Measurements from ENCODE around the gene GRB2.

GRB2 gene

DNA sequence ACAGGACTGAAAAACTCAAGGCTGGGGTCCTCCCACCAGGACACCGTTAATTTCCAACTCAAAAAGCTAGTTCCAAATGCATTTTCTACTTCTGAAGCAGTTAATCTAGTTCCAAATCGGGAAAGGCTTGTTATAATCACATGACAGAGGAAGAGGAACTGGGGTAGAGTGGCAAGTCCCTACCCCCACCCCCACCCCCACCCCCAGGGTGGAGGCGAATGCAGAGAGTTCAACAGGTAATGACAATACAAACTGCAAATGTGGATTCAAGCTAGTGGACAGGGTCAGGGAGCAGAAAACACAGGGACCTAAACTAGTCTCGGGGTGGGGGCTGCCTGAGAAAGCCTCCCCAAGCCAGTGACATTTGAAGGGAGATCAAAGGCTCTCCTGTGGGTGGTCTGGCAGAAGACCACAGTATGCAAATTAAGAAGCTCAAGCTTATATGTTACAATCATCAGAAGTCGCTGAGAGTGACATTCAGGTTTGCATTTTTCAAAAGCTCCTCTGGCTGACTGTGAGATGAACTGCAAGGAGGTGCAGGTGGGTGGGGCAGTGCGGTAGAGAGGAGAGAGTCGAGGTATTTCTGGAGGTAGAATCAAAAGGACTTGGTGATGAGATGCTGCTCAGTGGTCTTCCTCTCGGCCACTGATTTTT is 59.8 kb downstream of the GRB2 start:
- no peaks in the 10 kb centered on the region for H3K27me3 Mint-ChIP-seq
- H3K4me3 Mint-ChIP-seq: peak overlapping the region; percentile 81 to 82

DNA sequence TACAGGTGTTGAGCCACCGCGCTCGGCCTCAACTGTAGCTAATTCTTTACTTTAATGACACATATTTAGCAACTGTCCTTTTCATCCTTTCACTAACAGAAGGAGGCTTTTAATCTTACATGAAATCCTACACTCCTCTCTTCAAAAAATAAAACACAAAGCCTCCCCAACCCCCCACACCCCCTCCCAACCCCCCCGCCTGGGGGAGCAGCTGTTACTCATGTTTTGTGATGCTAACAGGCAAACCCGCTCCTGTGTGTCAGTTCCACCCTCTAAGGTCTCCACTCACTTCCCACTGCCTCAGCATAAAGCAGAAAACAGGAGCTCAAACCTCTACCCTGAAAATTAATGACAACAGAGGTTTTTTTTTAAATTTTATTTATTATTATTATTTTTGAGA is 60.8 kb downstream of the GRB2 start:
- H3K4me1 Mint-ChIP-seq: peaks cover 63 to 99% of the 10 kb centered on the region in 2 donors
- peak overlapping the region; percentile 46 to 56 for H3K4me3 Mint-ChIP-seq
- no peaks in the 10 kb centered on the region for H3K27me3 Mint-ChIP-seq
- no peak for DNase-seq
- no peak for ATAC-seq (replicated peaks)
- peaks cover 19 to 43% of the 10 kb centered on the region in 2 donors for H3K36me3 Mint-ChIP-seq
- H3K9me3 Mint-ChIP-seq: peaks cover 0 to 1% of the 10 kb centered on the region in 2 donors
- peak overlapping the region; percentile 98 for H3K27ac Mint-ChIP-seq

More for the DNA sequence above, 59.8 kb downstream of the GRB2 start:
- Mint-ChIP-seq H3K36me3 (peaks cover 23 to 45% of the 10 kb centered on the region in 2 donors), H3K4me1 (peaks cover 67 to 99% of the 10 kb centered on the region in 2 donors), H3K27ac (peak overlapping the region; percentile 98), H3K9me3 (no peaks in the 10 kb centered on the region)
- ATAC-seq (replicated peaks) (peak; percentile 81 to 86), DNase-seq (peak; percentile 72)

DNA sequence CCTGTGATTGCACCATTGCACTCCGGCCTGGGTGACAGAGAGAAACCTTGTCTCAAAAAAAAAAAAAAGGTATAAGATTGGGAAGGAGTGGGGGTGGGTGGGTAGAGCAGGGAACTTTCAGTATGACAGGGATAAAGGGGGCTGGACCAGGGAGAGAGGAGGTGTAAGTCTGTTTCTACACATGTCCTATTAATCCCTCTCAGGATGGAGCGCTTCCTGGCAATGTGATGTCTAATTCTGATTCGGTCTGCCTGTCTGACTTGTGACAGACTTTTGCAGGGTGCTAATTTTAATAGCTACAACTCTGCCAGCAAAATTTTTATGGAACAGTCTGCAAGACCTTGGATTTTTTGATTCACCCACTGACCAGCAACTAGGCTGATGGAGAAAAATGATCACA is 62.5 kb downstream of the GRB2 start:
- ATAC-seq (replicated peaks): no peak
- peaks cover 0 to 1% of the 10 kb centered on the region in 2 donors for H3K9me3 Mint-ChIP-seq
- H3K27me3 Mint-ChIP-seq: no peaks in the 10 kb centered on the region
- no peak for DNase-seq
- peak overlapping the region; percentile 89 for H3K27ac Mint-ChIP-seq
- H3K4me3 Mint-ChIP-seq: peak overlapping the region; percentile 46 to 50
- peaks cover 16 to 44% of the 10 kb centered on the region in 2 donors for H3K36me3 Mint-ChIP-seq
- peaks cover 55 to 96% of the 10 kb centered on the region in 2 donors for H3K4me1 Mint-ChIP-seq

DNA sequence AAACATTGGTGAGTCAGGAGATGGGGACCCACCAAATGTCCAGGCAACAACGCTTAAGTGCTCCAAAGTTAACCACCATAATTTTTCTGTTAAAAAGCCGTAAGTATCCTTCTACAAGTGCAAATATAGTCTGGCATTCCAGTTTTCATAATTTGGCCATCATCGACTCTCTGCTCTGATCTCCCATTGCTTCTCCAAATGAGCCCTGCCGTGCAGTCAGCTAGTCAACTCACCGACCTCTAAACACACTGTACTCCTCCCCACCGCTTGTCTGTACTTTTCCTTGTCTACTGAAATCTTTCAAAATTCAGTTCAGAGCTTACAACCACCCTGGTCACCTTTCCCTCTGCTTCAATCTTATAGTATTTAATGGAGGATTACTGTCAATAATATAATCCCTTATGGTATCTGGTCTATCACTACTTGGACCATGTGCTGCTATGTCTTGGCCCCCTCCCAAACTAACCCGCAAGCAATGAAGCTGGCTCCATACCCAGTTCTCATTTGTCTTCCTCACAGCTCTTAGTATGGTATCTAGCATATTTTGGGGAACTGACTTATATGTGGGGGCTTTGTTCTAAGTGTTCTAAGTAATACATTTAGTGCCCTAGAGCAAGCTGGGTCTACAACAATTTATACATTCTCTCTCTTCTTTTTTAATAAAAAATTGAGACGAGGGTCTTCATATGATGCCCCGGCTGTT is 63.5 kb downstream of the GRB2 start:
- H3K9me3 Mint-ChIP-seq: peaks cover 0 to 1% of the 10 kb centered on the region in 2 donors
- no peaks in the 10 kb centered on the region for H3K27me3 Mint-ChIP-seq
- H3K4me1 Mint-ChIP-seq: peaks cover 44 to 93% of the 10 kb centered on the region in 2 donors
- no peak for ATAC-seq (replicated peaks)
- peak overlapping the region; percentile 8 to 27 for H3K4me3 Mint-ChIP-seq
- DNase-seq: no peak
- H3K36me3 Mint-ChIP-seq: peaks cover 15 to 38% of the 10 kb centered on the region in 2 donors
- H3K27ac Mint-ChIP-seq: peak overlapping the region; percentile 89

DNA sequence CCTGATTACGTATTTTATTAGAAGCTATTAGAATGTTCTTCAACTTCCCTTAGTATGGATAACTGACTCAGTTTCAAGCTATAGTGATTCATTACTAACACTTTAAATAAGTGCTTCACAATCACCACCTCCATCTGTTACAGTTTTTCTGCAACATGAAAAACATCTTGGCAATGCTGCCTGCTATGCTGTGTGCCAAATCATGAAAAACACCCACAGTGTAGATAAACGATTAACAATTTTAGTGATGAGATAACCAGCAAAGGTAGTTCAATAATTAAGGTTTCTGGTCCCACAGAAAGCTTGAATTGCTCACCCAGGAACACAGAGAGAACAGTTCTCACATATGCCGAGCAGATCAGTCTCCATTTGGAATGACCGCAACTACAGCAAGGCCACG is 64.8 kb downstream of the GRB2 start:
- no peaks in the 10 kb centered on the region for H3K27me3 Mint-ChIP-seq
- peaks cover 15 to 31% of the 10 kb centered on the region in 2 donors for H3K36me3 Mint-ChIP-seq
- H3K4me3 Mint-ChIP-seq: peak overlapping the region in 1 of 2 donors; percentile 48
- H3K27ac Mint-ChIP-seq: peak overlapping the region; percentile 93
- ATAC-seq (replicated peaks): no peak
- DNase-seq: no peak
- H3K4me1 Mint-ChIP-seq: peaks cover 42 to 93% of the 10 kb centered on the region in 2 donors
- peaks cover 0 to 1% of the 10 kb centered on the region in 2 donors for H3K9me3 Mint-ChIP-seq

DNA sequence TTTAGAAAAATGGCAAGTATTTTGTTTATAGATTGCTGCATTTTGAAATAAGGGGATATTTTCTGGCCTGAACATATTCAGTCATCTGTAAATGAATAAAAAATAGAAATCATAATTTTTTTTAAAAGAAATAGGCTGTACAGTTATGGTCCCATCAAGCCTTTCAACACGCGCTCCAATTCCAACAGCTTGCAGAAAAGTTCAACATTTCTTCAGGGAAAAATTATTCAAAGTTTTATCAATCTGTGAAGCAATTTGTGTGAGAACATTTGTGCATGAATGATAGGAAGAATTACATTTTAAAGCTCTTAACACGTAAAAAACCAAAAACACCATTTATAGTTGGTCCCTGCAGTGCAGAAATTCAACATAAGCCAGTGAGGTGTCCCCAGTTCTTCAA is 65.5 kb downstream of the GRB2 start:
- DNase-seq (no peak), ATAC-seq (replicated peaks) (no peak)
- Mint-ChIP-seq H3K4me3 (peak overlapping the region; percentile 53 to 73), H3K4me1 (peaks cover 39 to 93% of the 10 kb centered on the region in 2 donors), H3K36me3 (peaks cover 15 to 33% of the 10 kb centered on the region in 2 donors), H3K9me3 (peaks cover 0 to 1% of the 10 kb centered on the region in 2 donors), H3K27ac (peak overlapping the region; percentile 93), H3K27me3 (no peaks in the 10 kb centered on the region)

DNA sequence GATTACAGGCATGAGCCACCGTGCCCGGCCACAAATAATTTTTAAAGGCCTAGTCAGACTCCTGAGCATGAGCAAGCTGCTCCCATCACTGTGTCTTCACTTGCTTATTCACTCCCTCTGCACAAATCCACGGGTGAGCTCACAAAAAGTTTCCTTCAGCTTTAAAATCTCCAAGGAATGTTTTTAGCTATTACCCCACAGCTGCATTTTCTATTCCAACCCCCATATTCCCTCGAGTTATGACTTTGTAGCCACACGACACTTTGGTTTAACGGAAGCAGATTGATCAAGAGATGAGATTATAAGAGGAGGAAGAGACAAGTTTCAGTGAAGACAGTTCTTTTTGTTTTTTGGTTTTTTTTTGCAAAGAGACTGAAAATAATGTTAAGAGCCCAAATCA is 67.1 kb downstream of the GRB2 start:
- Mint-ChIP-seq H3K4me1 (peaks cover 42 to 86% of the 10 kb centered on the region in 2 donors), H3K27me3 (no peaks in the 10 kb centered on the region), H3K9me3 (peaks cover 0 to 1% of the 10 kb centered on the region in 2 donors), H3K27ac (peak overlapping the region; percentile 86), H3K36me3 (peaks cover 12 to 35% of the 10 kb centered on the region in 2 donors), H3K4me3 (peak overlapping the region; percentile 58 to 63)
- DNase-seq: no peak
- ATAC-seq (replicated peaks): peak; percentile 26 to 31

DNA sequence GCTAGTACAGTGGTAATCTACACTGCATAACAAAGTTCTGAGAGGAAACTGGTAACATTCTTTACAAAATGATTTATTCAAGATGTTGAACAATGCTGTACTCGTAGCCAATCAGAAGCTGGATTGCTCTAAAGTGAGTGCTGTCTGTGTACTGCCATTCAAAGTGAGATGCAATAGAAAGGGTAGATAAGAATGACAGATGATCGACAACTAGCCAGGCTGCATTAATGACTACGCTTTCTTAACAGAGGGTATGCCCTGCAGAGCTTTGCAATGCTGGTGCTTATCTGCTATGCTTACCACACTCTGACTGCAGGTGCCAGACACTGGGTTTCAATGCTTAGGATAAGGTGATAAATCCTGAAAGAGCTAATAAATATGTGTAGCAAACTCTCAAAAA is 70.2 kb downstream of the GRB2 start:
- DNase-seq (no peak), ATAC-seq (replicated peaks) (no peak)
- H3K4me3 Mint-ChIP-seq: no peak overlapping the region
- peaks cover 0 to 1% of the 10 kb centered on the region in 2 donors for H3K9me3 Mint-ChIP-seq
- no peak overlapping the region for H3K27ac Mint-ChIP-seq
- peaks cover 33 to 82% of the 10 kb centered on the region in 2 donors for H3K4me1 Mint-ChIP-seq
- peaks cover 22 to 43% of the 10 kb centered on the region in 2 donors for H3K36me3 Mint-ChIP-seq
- no peaks in the 10 kb centered on the region for H3K27me3 Mint-ChIP-seq

DNA sequence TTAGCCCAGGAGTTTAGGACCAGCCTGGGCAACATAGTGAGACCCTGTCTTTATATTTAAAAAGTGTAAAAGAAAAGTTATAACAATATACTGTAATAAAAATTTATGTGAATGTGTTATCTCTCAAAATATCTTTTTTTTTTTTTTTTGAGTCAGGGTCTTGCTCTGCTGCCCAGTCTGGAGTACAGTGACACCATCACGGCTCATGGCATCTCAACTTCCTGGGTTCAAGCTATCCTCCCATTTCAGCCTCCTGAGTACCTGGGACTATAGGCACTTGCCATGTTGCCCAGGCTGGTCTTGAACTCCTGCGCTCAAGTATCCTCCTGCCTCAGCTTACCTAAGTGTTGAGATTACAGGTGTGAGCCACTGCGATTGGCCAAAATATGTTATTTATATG is 70.8 kb downstream of the GRB2 start:
- ATAC-seq (replicated peaks) (no peak), DNase-seq (no peak)
- Mint-ChIP-seq H3K4me1 (peaks cover 31 to 82% of the 10 kb centered on the region in 2 donors), H3K27me3 (no peaks in the 10 kb centered on the region), H3K27ac (peak overlapping the region; percentile 56), H3K9me3 (no peaks in the 10 kb centered on the region), H3K4me3 (no peak overlapping the region), H3K36me3 (peaks cover 20 to 44% of the 10 kb centered on the region in 2 donors)

DNA sequence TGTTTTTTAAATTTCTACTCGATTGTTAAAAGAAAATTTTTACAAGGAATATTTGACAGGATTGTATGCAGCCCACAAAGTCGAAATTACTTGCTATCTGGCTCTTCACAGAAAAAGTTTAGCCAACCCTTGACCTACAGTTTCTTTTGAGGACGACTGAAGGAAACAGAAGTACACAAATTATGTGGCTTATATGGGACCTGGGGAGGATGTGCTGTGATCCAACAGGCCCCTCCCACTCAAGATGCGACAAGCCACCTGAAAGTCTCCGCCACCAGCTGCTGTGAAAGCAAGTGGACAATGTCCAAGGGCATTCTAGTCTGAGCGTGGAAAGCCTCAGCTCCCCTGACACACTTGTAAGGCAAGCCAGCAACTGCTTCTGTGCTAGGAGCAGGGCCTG is 73.8 kb downstream of the GRB2 start:
- DNase-seq: no peak
- Mint-ChIP-seq H3K27ac (peak overlapping the region; percentile 42), H3K27me3 (no peaks in the 10 kb centered on the region), H3K36me3 (peaks cover 27 to 49% of the 10 kb centered on the region in 2 donors), H3K4me1 (peaks cover 31 to 80% of the 10 kb centered on the region in 2 donors), H3K9me3 (no peaks in the 10 kb centered on the region), H3K4me3 (no peak overlapping the region)
- ATAC-seq (replicated peaks): peak in 1 of 2 donors; percentile 42

DNA sequence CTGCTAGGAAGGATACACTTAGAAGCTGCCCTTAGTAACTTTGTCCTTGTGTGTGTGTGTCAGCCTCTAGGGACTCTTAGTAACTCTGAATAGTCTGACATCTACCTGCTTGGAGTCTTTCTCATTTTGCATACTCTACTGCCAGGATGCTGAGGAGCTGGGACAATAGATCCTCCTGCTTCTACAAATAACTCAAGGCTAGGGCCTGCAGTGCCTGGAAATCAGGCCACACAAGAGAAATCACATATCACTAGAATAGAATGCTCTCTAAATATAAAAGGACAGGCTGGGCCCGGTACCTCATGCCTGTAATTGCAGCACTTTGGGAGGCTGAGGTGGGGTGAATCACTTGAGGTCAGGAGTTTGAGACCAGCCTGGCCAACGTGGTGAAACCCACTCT is 77.7 kb downstream of the GRB2 start:
- H3K9me3 Mint-ChIP-seq: no peaks in the 10 kb centered on the region
- H3K36me3 Mint-ChIP-seq: peaks cover 33 to 57% of the 10 kb centered on the region in 2 donors
- H3K27me3 Mint-ChIP-seq: no peaks in the 10 kb centered on the region
- H3K4me3 Mint-ChIP-seq: peak overlapping the region in 1 of 2 donors; percentile 52
- peak overlapping the region; percentile 83 for H3K27ac Mint-ChIP-seq
- no peak for ATAC-seq (replicated peaks)
- no peak for DNase-seq
- peaks cover 35 to 76% of the 10 kb centered on the region in 2 donors for H3K4me1 Mint-ChIP-seq

DNA sequence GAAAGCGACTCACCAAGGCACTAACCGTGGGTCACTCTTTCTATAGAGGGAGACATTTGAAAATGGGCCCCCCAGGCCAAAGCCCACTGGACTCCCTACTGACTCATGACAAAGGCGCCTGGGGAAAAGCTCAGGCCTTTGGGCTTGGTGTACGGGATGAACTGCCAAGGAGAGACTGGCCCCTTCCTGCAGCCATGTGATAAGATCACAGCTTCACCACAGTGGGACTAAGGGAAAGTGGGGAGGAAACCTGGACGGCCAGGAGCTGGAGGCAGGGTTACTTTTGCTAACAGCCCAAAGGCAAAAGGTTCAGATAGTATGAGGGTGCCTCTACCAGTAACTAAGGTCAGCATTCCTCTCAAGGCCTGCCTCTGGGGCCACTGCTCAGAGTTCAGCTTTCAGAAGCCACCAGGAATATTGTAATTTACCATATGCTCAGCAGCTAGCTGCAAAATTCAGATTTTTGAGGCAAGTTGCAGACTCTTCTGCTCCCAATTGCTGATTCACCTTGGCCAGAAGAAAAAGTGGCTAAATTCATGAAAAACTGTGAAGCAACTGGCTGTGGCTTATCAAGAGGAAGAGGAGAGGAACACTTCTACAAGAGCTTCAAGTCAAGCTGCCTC is 79.1 kb downstream of the GRB2 start:
- Mint-ChIP-seq H3K9me3 (no peaks in the 10 kb centered on the region), H3K27ac (peak overlapping the region; percentile 95), H3K4me3 (peak overlapping the region; percentile 45 to 69), H3K27me3 (no peaks in the 10 kb centered on the region), H3K36me3 (peaks cover 35 to 57% of the 10 kb centered on the region in 2 donors), H3K4me1 (peaks cover 29 to 77% of the 10 kb centered on the region in 2 donors)
- peak; percentile 10 for ATAC-seq (replicated peaks)
- no peak for DNase-seq

DNA sequence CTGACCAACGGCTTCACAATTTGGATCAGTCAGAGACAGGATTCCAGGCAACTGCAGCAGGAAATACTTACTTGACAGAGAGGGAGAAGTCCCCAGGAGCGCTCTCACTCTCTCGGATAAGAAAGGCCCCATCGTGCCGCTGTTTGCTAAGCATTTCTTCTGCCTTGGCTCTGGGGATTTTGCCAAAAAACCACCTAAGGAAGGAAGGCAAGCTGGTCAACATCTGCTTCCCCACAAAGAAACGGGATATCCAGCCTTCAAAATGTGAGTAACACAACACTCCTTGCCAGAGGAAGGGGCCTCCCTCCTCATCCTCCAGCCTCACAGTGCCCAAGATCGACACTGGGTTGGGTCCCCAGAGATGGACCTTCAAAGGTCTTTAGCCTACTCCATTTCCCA is 79.7 kb downstream of the GRB2 start:
- peak overlapping the region; percentile 95 for H3K27ac Mint-ChIP-seq
- peak overlapping the region; percentile 45 to 69 for H3K4me3 Mint-ChIP-seq

DNA sequence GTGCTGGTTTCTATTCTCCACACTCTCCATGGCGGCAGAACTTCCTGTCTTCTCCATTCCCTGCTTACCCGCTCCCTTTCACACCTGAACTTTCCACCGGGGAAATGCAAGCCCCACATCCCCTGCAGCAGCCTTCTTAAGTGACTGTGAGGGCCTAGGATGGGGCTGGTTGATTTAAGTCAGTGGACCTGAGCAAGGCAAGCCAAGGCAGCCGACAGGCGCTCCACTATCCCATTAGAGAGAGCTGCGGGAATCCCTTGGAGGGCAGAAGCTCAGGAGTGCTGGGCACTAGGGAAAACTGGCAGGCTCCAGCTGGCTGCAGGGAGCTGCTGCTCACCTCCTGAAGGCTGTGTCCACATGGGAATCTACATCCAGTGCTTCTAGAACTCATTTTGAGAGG is 80.1 kb downstream of the GRB2 start:
- ATAC-seq (replicated peaks) (no peak), DNase-seq (no peak)
- peak overlapping the region; percentile 61 to 69 for H3K4me3 Mint-ChIP-seq
- peak overlapping the region; percentile 95 for H3K27ac Mint-ChIP-seq
- H3K4me1 Mint-ChIP-seq: peaks cover 26 to 70% of the 10 kb centered on the region in 2 donors
- H3K9me3 Mint-ChIP-seq: no peaks in the 10 kb centered on the region
- H3K36me3 Mint-ChIP-seq: peaks cover 35 to 55% of the 10 kb centered on the region in 2 donors
- H3K27me3 Mint-ChIP-seq: no peaks in the 10 kb centered on the region

More for the DNA sequence above, 79.7 kb downstream of the GRB2 start:
- Mint-ChIP-seq H3K36me3 (peaks cover 36 to 55% of the 10 kb centered on the region in 2 donors), H3K27me3 (no peaks in the 10 kb centered on the region), H3K9me3 (no peaks in the 10 kb centered on the region), H3K4me1 (peaks cover 28 to 73% of the 10 kb centered on the region in 2 donors)
- DNase-seq (no peak), ATAC-seq (replicated peaks) (peak; percentile 12 to 29)

Data from stimulated activated naive B cell treated with anti-CD40 and anti-IgM and Interleukin-4, amounts not matched to agents 10 μg/mL and 1 μg/mL and 100 μg/mL, for 72 hours (primary cell).